ENCODE results near the gene SLC25A47.

Gene SLC25A47

DNA sequence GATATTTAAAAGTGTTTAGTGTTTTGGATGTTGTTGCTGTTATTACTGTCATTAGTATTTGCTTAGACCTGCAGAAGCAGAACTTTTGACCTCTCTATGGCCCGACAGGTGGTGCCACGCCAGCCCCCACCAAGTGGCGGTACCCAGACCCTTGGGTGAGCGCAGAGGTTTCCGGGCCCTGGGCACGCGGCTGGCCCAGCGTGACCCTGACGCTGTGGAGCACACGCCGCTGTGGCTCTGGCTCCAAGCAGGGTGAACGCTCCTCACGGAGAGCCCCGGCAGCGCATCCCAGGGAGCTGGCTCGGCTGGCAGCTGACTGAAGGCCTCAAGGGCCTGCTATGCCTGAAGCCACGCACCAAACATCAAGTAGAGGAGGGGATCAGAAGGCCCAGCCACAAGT is 22.6 kb downstream of the SLC25A47 start:
- no peak for DNase-seq (ENCODE audit: low read depth)
- TF ChIP-seq, protein P1, sequence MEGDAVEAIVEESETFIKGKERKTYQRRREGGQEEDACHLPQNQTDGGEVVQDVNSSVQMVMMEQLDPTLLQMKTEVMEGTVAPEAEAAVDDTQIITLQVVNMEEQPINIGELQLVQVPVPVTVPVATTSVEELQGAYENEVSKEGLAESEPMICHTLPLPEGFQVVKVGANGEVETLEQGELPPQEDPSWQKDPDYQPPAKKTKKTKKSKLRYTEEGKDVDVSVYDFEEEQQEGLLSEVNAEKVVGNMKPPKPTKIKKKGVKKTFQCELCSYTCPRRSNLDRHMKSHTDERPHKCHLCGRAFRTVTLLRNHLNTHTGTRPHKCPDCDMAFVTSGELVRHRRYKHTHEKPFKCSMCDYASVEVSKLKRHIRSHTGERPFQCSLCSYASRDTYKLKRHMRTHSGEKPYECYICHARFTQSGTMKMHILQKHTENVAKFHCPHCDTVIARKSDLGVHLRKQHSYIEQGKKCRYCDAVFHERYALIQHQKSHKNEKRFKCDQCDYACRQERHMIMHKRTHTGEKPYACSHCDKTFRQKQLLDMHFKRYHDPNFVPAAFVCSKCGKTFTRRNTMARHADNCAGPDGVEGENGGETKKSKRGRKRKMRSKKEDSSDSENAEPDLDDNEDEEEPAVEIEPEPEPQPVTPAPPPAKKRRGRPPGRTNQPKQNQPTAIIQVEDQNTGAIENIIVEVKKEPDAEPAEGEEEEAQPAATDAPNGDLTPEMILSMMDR (IDR thresholded peaks at IDR 0.05; ENCODE audit: insufficient read depth, low read depth, low read length, missing control alignments): no peak
- H3K4me3 ChIP-seq (ENCODE audit: low read depth, low read length): no peak overlapping the region

DNA sequence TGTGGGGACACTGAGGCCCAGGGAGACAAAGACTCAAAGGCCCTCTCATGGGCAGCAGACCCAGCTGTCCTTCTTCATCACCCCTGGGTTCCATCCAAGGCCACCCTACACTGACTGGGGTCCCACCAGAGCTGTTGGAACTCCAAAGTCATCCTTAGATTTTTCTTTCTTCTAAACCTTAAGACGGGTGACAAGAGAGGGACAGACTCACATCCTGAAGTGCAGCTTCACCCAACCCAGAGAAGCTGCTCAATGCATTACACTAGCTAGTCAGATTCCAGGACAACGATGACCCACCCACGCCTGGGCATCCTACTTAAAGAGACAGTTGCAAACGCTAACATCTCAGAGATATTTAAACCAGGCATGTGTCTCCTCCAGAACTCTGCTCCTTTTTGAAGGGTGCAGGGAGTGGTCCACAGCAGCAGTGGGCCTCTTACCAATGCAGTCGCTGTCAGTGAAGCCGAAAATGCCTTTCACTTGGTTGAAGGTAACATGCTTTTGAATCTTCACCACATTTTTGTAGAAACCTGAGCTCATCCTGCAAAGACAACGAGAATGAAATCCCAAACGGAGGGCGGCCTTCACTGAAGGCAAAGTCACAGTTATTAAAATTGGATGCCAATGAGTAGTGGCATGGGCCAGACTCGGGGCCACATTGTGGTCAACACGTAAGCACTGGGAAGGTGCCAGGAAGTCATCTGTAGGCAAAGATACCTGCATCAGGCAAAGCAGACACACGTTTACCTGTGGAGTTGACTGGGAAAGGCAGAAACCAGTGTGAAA is 23.4 kb downstream of the SLC25A47 start:
- no peak overlapping the region for H3K4me3 ChIP-seq (ENCODE audit: low read depth, low read length)
- no peak for DNase-seq (ENCODE audit: low read depth)
- TF ChIP-seq, protein P1 (IDR thresholded peaks at IDR 0.05; ENCODE audit: insufficient read depth, low read depth, low read length, missing control alignments): no peak

DNA sequence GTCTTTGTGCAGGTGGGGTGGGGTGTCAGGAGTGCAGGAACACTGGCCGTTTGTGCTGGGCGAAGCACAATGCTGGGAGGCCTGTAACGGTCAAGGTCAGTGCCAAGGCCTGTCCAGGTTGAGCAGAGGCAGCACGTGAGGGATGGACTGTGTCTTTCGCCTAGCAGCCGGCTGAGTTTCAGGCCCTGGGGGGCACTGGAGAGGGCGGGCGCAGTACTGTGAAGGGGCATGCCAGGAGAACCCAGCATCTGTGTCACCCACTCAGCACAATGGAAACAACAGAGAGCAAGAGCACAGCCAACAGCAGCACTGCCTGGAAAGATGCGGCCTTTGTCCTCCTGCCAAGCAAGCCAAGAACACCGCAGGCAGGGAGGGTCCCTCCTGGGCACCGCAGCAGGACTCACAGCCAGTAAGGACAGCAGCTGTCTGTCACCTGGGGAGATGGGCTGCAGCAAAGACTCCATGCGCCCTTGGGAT is 25.2 kb downstream of the SLC25A47 start:
- TF ChIP-seq, protein P1 (IDR thresholded peaks at IDR 0.05; ENCODE audit: insufficient read depth, low read depth, low read length, missing control alignments): no peak
- no peak overlapping the region for H3K4me3 ChIP-seq (ENCODE audit: low read depth, low read length)
- no peak for DNase-seq (ENCODE audit: low read depth)

DNA sequence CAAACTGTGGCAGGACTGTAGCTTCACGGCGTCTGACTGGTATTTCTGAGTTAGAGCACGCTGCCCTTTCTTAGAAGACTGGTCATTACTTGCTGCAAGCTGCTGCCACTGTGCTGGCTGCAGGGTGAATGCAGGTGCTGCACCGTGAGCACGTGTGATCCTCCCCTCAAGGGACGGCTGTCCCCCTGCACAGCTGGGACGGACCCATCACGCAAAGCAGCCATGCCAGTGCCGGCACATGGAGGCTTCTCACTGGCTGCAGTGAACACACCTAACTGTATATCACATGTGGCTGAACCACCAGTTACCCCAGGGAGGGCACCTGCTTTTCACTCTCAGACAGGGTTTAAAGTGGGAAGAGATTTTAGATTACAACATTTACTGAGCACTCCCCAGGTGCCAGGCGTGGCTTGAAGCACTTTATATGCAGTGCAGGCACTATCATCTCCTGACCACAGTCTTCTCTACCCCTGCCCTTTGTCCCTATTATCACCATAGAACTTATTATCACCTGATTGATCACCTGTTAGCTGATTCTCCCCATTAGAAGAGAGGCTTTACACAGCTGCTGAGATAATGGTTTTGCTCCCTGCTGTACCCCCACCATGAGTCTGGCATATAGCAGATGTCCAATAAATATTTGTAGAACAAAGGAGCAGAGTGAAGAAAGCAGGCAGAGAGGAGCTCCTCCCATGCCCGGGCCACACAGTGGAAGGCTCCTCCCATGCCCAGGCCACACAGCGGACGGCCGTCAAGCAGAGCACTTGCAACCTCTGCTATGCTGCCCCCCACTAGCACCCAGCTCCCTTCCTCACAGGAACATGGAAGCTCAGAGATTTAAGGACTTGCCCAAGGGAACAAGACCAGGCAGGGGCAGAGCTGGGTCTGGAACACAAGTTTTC is 25.9 kb downstream of the SLC25A47 start:
- no peak for DNase-seq (ENCODE audit: low read depth)
- no peak overlapping the region for H3K4me3 ChIP-seq (ENCODE audit: low read depth, low read length)
- TF ChIP-seq, protein P1 (IDR thresholded peaks at IDR 0.05; ENCODE audit: insufficient read depth, low read depth, low read length, missing control alignments): no peak

DNA sequence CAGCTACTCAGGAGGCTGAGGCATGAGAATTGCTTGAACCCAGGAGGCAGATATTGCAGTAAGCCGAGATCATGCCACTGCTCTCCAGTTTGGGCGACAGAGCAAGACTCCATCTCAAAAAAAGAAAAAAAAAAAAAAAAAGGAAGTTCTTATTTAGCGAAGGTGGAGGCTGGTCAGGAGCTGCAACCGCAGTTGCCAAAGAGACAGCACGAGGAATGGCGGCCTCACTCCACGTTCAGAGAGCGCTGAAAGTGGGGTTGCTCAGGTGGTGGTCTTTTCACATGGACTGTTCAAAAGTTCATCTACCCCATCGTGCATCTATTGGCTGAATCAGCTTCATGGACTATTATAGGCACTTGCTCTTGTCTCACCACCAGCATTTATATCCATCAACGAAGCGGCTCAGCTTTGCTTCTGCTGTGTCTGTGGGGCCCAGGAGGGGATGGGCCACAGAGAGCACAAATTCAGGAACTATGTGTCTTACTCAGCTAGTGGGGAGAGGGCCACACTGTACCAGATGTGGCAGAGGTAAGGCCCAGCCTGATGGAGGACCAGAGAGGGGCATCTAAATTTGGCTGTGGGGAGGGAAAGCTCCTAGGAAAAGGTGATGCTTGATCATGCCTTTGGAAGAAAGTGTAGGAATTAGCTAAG is 27.3 kb downstream of the SLC25A47 start:
- TF ChIP-seq, protein P1 (IDR thresholded peaks at IDR 0.05; ENCODE audit: insufficient read depth, low read depth, low read length, missing control alignments): no peak
- no peak for DNase-seq (ENCODE audit: low read depth)
- H3K4me3 ChIP-seq (ENCODE audit: low read depth, low read length): no peak overlapping the region

DNA sequence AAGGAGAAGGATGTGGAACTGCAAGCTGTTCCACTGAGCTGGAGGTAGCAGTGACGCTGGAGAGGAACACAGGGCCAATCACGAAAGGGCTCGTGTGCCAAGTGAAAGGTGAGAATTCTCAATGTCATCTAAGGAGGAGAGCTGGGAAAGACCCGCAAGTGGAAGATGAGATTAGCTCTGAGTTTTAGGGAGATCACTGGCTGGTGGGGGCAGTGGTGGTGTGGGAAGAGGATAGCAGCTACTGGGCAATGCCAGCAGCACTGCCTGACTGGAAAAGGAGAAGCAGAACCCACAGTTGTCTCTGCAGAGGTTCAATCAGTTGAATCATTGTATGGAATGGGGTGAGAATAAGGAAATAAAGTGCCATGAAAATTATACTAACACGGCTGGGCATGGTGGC is 27.8 kb downstream of the SLC25A47 start:
- no peak for DNase-seq (ENCODE audit: low read depth)
- H3K4me3 ChIP-seq (ENCODE audit: low read depth, low read length): no peak overlapping the region
- TF ChIP-seq, protein P1 (IDR thresholded peaks at IDR 0.05; ENCODE audit: insufficient read depth, low read depth, low read length, missing control alignments): no peak

All from GM12865 (cell line).